Inflammatory macrophage treated with lipopolysaccharide for 1 hour (primary cell): ENCODE results near the gene CCNF.
"Not testable (repeated sequence)": the region's sequence is repeated elsewhere in the genome, so short reads cannot be mapped to it uniquely, and the experiment has no call there.

Experiments
- DNase-seq, 2 donors: peaks; one replicate each; pipeline ENCODE4 v3.0.0-alpha.2; 2020 to 2022

Gene CCNF

DNA sequence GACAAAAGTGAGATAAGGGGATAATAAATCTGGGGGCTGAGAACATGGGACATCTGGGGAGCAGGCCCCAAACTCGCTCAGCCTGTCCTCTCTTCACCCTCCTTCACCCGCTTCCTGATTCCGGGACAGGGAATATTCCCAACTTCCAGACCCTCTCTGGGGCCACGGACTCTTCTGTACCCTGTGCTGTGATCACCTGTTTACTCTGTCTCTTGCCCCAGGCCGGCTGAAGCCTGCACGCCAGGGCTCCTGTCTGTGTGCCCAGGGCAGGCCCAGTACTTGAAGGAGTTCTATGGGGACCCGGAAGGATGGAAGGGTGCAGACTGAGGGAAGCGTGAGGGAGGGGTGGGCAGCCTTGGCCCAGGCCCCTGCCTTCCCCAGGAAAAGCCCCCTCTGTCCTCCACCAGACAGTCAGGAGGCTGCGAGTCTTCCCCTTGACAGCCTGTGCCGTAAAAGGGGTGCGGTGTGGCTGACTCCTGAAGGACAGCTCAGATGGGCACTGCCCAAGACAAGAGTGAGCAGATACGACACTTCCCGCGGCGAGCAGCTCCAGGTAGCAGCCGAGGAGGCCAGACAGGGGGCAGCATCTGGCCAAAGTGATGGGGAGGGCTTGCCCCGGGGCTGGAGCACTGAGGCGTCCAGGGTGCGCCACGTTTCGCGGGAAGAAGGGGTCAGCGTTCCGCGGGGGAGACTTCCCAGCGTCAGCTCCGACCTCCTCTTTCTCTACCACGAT is 1.0 kb upstream of the CCNF start:
- DNase-seq: no peak

DNA sequence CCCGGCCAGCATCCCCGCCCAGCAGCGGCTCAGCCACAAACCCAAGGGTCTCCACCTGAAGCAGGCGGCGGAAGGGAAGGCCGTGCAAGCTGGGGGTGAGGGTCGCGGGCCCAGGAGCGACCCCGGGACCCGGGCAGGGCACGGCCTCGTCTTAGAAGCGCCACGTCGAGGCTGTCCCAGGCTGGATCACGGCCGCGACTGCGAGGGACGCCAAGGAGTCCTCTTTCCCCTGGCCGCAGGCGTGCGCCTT is 538 bp upstream of the CCNF start:
- DNase-seq: no peak

DNA sequence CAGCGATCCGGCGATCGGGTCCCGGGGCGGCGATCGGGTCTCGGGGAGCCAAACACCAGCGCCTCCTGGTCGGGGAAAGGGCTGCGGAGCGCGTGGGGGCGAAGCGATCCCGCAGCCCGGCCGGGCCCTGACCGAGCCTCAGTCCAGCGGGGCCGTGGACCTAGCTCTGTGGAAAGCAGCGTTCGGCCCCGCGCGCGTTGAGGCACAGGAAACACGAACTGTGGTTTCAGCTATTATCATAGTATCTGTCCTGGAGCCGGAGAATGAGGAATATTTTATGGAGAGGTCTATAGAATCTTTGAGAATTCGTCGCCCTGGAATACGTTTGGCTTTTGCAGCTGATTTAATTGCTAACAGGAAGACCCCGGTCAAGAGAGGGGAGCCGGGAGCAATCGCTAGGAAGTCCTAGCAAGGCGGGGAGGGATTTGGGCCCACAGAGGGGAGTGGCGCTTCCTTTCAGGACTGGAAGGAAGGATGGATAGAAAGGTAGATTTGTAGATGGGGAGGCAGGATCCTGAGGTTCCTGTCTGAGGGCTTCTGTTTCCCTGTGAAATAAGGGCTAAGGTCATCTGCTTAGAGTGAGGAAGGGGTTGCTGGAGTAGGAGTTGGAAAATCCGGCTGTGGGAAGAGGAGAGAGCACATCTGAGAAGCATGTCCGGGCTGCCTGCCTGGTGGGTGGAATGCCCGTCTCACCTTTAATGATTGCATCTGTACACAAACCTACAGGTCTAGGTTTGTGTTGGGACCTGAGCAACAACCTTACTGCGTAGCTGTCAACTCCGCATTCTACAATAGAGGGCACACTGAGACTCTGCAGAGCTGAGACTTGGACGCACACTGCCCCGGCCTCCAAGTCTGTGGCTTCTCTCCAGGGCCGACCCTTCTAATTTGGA is 770 bp downstream of the CCNF start:
- DNase-seq: peak in 1 of 2 donors; percentile 9

DNA sequence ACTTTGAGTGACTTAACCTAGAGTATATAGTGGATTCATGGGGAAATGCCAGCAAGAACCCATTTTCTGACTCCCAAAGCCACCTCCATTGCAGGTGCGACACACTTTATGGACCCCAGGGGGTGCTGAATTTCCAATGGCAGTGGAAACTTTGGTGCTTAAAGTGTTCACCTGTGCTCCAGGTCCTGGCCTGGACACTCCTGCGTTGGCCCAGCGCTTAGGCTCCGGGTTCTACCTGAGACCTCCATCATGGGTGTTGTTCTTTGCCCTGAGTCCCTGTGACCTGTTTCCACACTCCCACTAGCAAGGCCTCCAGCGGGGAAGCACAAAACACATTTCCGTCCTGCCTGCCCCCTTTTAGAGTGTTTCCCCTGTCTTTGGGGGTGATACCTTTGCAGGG is 3.0 kb downstream of the CCNF start:
- DNase-seq: no peak

DNA sequence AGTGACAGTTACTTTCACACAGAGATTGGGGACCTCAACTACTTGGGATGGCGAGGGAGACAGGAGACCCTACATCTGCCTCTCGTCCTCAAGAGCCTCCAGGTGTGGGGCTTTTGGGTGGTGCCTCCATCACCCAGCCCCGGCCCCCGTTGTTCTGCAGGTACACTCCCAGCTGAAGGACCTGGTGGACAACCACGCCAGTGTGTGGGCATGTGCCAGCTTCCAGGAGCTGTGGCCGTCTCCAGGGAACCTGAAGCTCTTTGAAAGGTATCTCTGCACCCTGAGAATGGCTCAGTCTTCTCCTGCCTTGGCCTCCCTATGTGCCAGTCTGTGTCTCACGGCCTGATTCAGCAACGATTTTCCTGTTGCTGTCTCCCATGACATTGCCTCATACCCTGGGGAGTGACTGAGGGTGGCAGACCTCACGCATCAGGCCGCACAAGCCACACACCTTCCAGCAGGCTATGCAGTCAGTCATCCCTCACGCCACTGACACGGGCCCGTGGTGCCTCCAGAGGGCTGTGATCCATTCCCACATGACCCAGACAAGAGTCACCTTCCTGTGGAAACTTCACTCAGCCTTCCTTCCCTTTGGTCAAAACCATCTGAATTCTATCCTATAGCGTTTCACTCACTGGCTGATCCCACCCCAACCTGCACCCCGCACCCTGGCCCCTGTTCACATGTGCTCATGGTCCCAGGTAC is 3.7 kb downstream of the CCNF start:
- DNase-seq: no peak

DNA sequence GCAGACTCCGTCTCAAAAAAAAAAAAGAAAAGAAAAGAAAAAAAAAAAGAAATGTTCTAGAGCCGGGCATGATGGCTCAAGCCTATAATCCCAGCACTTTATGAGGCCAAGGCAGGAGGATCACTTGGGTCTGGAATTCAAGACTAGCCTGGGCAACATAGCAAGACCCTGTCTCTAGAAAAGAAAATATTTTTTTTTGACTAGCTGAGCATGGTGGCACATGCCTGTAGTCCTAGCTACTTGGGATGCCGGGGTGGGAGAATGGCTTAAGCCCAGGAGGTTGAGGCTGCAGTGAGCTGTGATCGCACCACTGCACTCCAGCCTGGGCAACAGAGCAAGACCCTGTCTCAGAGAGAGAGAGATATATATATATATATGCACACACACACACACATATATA is 6.0 kb downstream of the CCNF start:
- not testable (repeated sequence) for DNase-seq

DNA sequence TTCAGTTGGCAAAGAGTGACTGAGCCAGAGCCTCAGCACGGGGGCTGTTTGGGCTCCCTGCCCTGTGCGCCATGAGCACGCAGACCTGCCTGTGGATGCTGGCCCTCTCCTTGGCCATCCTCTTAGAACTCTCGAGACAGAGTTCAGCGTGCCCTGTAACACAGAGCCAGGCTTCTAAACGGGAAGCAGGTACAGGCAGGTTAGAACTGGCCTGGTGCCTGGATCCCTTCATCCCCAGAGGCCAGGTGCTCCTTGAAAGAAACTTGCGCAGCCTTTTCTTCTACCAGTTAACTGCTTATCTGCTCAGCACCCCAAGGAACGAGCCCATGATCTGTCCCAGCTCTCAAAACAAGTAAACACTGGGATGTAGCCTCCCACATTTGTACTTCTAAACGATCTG is 6.9 kb downstream of the CCNF start:
- DNase-seq: no peak

DNA sequence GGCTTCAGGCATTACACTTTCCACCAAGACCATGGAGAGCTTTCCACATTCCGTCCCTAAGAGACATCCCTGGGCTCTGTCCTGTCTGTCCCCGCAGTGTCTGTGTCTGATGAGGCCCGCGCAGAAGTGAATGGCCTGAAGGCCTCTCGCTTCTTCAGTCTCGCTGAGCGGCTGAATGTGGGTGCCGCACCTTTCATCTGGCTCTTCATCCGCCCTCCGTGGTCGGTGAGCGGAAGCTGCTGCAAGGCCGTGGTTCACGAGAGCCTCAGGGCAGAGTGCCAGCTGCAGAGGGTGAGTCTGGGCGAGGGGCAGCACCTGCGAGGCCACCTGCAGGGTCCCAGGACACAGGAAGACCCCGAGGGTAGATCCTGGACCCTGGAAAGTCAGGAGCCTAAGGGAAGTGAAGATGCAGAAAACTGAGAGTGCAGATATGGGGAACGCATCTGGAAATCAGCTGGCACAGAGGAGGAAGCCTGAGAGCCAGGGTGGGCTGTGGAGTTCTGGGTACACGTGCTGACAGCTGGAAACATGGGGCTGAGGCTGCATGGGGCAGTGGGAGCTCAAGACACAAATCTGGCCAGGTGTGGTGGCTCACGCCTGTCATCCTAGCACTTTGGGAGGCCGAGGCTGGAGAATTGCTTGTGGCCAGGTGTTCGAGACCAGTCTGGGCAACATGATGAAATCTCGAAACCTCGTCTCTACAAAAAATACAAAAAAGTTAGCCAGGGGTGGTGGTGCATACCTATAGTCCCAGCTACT is 8.0 kb downstream of the CCNF start:
- DNase-seq: no peak

DNA sequence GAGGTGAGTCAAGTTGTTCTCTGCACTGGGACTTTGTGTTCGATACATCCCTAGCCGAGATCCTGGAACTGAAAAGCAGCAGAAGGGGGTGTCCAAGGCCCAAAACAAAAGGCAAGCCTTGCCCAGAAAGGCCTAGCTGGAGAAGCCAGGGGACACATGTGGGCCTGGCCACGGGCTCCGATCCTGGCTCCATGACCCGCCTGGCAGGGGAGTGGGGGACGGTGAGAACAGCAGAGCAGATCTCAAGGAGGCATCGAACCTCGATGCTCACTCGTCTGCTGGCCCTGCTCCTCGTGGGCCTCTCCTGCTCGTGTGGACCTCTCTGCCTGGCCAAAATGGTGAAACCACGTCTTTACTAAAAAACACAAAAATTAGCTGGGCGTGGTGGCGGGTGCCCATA is 8.9 kb downstream of the CCNF start:
- DNase-seq: no peak

DNA sequence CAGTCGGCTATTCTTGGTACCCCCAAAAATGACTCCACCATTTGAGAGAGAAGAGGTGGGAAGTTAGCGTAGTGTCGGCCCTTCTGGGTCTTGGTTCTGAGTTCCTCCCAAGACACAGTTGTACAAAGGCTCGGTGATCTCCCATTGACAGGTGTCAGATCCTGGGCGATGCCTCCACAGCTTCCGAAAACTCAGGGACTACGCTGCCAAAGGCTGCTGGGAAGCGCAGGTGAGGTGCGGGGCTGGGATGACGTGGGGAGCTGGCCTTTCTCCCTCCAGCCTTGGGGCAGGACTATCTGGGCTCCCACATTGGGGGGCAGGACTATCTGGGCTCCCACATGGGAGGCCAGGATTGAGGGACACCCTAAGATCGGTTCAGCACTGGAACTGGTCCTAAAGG is 10.4 kb downstream of the CCNF start:
- DNase-seq: no peak

DNA sequence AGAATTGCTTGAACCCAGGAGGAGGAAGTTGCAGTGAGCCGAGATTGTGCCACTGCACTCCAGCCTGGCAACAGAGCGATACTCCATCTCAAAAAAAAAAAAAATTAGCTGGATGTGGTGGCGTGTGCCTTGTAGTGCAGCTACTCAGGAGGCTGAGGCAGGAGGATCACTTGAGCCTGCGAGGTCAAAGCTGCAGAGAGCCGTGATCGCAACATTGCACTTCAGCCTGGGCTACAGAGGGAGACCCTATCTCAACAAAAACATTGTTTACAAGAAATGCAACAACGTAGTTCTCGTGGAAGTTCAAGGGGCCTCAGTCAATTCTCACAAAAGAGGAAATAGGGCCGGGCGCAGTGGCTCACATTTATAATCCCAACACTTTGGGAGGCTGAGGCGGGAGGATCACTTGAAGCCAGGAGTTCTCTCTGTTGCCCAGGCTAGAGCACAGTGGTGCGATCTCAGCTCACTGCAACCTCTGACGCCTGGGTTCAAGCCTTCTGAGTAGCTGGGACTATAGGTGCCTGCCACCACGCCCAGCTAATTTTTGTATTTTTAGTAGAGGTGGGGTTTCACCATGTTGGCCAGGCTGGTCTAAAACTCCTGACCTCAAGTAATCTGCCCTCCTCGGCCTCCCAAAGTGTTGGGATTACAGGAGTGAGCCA is 12.0 kb downstream of the CCNF start:
- not testable (repeated sequence) for DNase-seq

DNA sequence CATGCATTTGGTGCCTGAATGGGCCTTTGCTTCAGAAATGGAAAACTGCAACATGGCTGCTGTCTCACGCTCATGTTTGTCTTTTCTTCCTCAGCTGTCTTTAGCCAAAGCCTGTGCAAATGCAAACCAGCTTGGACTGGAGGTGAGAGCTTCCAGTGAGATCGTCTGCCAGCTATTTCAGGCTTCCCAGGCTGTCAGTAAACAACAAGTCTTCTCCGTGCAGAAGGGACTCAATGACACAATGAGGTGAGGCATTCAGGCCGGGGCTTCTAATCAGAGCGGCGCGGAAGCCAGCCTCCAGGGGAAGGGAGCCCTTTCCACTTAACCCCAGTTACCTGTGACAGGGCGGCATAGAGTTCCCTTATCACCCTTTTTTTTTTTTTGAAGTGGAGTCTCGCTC is 14.3 kb downstream of the CCNF start:
- no peak for DNase-seq

DNA sequence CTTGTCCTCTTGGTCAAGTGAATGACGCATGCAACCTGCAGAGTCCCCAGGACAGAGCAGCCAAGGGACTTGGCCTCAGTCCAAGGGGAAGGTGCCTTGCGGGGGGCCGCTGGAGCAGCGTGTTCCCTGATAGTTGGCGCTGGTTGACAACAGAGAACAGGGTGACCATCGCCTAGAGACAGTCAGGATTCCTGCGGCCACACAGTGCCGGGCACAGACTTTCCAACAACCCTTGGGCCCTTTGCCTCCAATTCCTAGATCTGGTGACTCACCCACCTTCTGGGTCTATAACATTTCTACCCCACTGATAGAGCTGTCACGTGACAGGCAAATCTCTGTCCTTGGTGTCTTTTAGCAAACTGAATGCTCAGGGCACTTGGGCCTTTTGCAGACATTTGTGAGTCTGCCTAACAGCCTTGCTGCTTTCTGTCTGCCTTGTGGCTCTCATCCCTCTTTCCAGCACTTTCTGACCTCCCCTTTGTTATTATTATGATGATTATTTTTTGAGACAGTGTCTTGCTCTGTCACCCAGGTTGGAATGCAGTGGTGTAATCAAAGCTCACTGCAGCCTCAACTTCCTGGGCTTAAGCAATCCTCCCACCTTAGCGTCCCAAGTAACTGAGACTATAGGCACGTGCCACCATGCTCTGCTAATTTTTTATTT is 18.8 kb downstream of the CCNF start:
- no peak for DNase-seq

DNA sequence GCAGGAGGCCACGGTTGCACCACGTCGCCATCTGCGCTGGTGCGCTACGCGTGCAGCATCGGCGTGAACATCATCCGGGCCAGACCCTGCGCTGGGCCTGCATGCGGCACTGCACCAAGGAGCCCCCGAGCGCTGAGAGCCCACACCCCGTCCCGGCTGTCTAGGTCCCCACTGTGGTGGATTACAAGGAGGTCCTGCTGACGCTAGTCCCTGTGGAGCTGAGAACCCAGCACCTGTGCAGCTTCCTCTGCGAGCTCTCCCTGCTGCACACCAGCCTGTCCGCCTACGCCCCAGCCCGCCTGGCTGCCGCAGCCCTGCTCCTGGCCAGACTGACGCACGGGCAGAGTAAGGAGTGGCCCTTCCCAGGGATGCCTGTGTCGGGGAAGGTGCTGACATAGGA is 19.9 kb downstream of the CCNF start:
- DNase-seq: no peak

DNA sequence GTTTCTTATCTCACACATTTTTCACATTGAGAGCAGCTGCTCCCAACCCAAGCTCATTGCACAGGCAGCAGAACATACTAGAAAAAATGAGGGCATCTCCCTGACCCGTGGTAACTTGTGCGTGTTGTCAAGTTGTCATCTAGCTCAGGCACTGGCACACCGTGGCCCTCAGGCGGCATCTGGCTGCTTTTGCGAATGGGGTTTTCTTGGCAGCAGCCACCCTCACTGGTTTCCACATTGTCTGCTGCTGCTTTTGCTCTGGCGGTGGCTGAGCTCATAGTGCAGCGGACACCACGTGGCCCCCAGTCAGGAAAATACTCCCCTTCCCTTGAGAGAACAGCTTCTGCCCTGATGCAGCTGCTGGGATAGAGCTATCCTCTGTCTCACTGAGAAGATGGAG is 21.3 kb downstream of the CCNF start:
- no peak for DNase-seq

DNA sequence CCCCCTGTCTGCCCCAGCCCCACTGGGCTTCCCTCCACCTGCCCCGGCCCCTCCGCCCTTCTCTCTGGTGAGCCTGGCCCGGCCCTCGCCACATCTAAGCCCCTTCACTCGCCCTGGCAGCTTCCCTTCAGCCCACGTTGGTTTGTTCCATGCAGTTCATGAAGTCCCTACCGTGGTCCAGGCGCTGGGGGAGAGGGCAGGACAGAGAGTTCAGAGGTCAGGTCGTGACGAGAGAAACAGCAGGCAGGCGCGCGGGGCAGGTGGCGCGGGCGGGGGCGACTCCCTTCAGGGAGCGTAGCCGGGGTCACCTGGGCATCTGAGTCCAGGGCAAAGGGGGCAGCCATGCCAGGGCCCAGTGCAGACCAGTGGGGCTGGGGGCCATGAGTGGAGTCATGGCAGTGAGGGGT is 21.7 kb downstream of the CCNF start:
- no peak for DNase-seq

DNA sequence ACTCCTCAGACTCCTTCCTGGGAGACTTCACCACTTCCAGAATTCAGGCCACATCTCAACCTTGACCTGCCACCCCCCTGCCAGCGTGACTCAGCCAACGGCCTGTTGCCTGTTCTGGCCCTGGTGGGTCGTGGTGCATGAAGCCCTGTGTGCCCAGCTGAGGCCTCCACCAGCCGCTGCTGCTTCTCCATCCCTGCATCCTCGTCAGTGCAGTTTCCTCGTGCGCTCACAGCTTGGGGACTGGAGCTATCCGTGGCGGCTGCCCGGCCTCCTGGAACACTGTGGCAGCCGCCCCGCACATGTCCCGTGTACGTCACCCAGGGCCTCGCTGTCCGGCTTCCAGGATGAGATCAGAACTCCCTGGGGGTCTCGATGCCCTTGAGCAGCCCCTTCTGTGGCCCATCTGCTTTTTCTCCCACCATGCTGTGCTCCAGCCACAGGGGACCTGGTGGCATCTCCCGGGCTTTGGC is 22.6 kb downstream of the CCNF start:
- DNase-seq: no peak

DNA sequence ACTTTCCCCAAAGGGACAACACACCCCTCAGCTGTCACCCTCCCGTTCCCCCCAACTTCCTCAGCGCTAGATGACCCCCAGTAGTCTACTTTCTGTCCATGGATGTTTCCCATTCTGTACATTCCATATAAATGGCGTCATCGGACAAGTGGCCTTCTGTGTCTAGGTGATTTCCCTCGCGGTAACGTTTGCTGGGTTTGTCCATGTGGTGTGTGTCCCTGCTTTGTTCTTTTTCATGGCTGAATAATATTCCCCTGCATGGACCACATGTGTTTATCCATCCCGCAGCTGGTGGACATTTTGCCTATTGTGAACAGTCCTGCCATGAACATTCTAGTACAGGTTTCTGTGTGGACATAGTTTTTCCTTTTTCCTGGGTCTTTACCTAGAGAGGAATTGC is 23.4 kb downstream of the CCNF start:
- no peak for DNase-seq

DNA sequence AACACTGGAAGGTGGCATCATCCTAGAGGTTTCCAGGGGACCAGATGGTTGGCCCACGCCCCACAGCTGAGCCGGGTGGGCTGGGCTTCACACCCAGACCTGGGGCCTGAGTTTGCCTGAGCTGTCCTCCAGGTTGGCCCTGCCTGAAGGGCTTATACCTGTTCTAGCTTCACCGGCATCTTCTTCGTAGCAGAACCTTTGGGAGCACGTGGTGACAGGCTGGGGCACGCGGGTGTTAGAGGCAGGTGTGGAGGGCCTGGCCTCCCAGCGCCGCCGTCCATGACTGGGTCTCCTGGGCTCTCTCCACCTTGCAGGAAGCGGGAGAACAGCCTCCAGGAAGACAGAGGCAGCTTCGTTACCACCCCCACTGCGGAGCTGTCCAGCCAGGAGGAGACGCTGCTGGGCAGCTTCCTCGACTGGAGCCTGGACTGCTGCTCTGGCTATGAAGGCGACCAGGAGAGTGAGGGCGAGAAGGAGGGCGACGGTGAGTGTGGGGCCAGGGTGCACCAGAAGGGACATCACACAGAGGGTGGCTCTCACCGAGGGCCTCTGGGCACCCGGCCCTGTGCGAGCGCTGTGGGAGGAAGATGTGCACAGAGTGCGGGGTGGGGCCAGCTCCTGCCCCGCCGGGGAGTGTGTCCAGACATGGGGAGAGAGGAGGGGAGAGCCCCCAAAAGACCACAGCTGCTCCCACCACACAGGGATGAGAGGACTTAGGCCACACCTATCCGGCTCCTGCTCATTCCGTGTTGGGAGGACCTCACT is 26.0 kb downstream of the CCNF start:
- no peak for DNase-seq

DNA sequence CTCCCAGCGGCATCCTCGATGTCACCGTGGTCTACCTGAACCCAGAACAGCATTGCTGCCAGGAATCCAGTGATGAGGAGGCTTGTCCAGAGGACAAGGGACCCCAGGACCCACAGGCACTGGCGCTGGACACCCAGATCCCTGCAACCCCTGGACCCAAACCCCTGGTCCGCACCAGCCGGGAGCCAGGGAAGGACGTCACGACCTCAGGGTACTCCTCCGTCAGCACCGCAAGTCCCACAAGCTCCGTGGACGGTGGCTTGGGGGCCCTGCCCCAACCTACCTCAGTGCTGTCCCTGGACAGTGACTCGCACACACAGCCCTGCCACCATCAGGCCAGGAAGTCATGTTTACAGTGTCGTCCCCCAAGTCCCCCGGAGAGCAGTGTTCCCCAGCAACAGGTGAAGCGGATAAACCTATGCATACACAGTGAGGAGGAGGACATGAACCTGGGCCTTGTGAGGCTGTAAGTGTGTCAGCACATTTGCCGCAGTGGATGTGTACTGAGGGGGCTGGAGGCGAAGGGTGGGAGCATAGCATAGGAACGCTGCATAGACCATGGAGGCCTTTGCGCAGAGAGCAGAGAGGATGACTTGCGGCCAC is 27.4 kb downstream of the CCNF start:
- DNase-seq: no peak

DNA sequence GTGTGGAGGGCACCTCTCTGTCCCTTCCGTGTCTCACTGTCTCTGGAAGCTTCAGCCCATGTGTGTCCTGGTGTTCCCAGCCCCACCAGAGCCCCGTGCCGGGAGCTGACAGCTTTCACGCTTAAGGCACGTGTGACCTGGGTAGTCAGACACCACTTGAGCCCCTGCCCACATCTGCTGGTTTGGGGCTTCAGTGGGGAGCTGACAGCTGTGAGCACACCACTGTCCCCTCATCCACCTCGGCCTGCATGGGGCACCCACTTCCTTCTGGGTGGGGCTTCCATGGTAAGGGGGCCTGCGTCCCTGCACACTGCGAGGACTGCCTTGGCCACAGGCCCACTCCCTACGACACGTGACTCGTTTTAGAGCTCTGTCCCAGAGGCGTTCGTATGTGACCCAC is 28.0 kb downstream of the CCNF start:
- DNase-seq: no peak
